ENCODE measurements around the gene PTPRM.

Gene PTPRM

DNA sequence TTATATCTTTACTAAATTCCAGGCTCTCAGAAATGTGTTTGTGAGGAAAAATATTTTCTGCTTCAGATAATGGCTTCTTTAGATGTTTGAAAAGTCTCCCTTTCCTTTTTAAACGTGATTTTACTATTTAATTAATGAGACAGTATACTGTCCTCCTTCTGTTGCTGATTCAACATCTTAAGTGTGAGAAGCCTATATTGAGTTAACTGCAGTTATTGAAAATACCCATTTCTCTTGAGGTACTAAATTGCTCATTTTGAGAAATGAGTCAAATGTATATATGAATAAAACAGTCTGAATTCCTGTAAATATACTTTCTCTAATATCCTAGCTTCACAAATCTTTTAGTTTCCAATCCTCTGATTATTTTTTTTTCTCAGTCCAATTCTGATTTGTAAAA lies 470.2 kb downstream of the PTPRM start:
- TF ChIP-seq ZNF70 (CRISPR knock-in tag; IDR thresholded peaks at IDR 0.05) = no peak
- no peak for ATAC-seq

DNA sequence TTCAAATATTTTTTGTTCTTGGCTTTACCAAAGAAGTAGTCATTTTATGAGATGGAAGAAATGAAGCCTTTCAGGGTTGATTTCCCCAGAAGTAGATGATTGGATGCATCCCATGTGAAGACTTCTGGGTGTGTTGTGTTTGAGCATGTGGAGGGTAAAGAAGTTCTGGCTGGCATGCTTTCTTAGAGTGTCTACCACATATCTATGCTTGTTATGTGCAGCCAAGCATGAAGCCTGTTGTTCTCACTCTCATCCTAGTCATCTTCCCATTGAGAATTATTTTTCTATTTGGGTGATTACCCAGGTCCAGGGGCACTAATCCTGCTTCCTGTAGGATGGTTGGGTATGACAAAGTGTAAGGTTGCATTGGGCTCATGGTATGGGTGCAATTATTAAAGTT lies 472.9 kb downstream of the PTPRM start:
- no peak for ATAC-seq
- TF ChIP-seq SNAI2 (CRISPR knock-in tag; IDR thresholded peaks at IDR 0.05) = no peak
- TF ChIP-seq, protein P1, sequence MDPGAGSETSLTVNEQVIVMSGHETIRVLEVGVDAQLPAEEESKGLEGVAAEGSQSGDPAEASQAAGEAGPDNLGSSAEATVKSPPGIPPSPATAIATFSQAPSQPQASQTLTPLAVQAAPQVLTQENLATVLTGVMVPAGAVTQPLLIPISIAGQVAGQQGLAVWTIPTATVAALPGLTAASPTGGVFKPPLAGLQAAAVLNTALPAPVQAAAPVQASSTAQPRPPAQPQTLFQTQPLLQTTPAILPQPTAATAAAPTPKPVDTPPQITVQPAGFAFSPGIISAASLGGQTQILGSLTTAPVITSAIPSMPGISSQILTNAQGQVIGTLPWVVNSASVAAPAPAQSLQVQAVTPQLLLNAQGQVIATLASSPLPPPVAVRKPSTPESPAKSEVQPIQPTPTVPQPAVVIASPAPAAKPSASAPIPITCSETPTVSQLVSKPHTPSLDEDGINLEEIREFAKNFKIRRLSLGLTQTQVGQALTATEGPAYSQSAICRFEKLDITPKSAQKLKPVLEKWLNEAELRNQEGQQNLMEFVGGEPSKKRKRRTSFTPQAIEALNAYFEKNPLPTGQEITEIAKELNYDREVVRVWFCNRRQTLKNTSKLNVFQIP (CRISPR knock-in tag; IDR thresholded peaks at IDR 0.05; ENCODE audit: borderline replicate concordance, low read depth) = no peak
- TF ChIP-seq, protein P2, sequence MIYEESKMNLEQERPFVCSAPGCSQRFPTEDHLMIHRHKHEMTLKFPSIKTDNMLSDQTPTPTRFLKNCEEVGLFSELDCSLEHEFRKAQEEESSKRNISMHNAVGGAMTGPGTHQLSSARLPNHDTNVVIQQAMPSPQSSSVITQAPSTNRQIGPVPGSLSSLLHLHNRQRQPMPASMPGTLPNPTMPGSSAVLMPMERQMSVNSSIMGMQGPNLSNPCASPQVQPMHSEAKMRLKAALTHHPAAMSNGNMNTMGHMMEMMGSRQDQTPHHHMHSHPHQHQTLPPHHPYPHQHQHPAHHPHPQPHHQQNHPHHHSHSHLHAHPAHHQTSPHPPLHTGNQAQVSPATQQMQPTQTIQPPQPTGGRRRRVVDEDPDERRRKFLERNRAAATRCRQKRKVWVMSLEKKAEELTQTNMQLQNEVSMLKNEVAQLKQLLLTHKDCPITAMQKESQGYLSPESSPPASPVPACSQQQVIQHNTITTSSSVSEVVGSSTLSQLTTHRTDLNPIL (CRISPR knock-in tag; IDR thresholded peaks at IDR 0.05; ENCODE audit: low read depth) = no peak
- TF ChIP-seq BACH2 (CRISPR knock-in tag; IDR thresholded peaks at IDR 0.05; ENCODE audit: borderline replicate concordance) = no peak
- no peak for TF ChIP-seq TCF4 (CRISPR knock-in tag; IDR thresholded peaks at IDR 0.05; ENCODE audit: borderline replicate concordance)
- TF ChIP-seq ESRRG (CRISPR knock-in tag; IDR thresholded peaks at IDR 0.05) = no peak
- no peak for TF ChIP-seq ZFP30 (CRISPR knock-in tag; IDR thresholded peaks at IDR 0.05)
- no peak for TF ChIP-seq ZFP3 (CRISPR knock-in tag; IDR thresholded peaks at IDR 0.05)
- no peak for TF ChIP-seq RARB (CRISPR knock-in tag; IDR thresholded peaks at IDR 0.05)
- TF ChIP-seq ZNF565 (CRISPR knock-in tag; conservative IDR thresholded peaks at IDR 0.05; ENCODE audit: low read depth) = no peak

DNA sequence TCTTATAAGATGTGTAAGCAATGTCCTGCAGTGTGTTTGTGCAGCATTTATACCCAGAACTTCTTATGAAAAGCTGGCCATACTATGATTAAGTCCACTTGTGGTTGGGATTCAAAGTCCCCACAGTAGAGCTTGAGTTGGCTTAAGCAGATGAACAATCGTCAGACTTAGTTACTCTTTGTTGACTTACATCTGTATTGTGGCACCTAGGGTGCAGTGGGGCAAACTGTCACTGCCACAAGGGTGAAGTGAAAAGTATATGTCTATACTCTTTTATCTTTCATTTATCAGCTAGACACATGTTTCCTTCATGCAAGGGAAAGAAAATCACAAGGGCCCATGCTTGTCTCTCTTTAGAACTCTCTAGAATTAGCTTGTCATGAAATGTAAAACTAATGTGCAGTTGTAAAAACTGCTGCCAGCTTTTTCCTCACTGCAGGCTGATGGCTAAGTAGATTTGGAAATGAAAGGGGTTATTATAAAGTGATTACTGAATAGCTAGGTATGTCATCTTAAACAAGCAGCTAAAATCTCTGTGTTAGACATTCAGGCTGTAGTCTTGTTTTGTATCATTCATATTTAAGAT lies 474.5 kb downstream of the PTPRM start:
- ATAC-seq = no peak
- no peak for TF ChIP-seq SNAI2 (CRISPR knock-in tag; IDR thresholded peaks at IDR 0.05)
- TF ChIP-seq, protein P1 (CRISPR knock-in tag; IDR thresholded peaks at IDR 0.05; ENCODE audit: borderline replicate concordance, low read depth) = no peak
- TF ChIP-seq ZFP3 (CRISPR knock-in tag; IDR thresholded peaks at IDR 0.05) = no peak
- TF ChIP-seq RARB (CRISPR knock-in tag; IDR thresholded peaks at IDR 0.05) = no peak
- TF ChIP-seq ZNF565 (CRISPR knock-in tag; conservative IDR thresholded peaks at IDR 0.05; ENCODE audit: low read depth) = no peak
- no peak for TF ChIP-seq ISL1 (CRISPR knock-in tag; IDR thresholded peaks at IDR 0.05)
- no peak for TF ChIP-seq ARNTL (CRISPR knock-in tag; IDR thresholded peaks at IDR 0.05; ENCODE audit: borderline replicate concordance, low read depth)
- TF ChIP-seq, protein P2 (CRISPR knock-in tag; IDR thresholded peaks at IDR 0.05; ENCODE audit: low read depth) = no peak
- TF ChIP-seq, protein P3, sequence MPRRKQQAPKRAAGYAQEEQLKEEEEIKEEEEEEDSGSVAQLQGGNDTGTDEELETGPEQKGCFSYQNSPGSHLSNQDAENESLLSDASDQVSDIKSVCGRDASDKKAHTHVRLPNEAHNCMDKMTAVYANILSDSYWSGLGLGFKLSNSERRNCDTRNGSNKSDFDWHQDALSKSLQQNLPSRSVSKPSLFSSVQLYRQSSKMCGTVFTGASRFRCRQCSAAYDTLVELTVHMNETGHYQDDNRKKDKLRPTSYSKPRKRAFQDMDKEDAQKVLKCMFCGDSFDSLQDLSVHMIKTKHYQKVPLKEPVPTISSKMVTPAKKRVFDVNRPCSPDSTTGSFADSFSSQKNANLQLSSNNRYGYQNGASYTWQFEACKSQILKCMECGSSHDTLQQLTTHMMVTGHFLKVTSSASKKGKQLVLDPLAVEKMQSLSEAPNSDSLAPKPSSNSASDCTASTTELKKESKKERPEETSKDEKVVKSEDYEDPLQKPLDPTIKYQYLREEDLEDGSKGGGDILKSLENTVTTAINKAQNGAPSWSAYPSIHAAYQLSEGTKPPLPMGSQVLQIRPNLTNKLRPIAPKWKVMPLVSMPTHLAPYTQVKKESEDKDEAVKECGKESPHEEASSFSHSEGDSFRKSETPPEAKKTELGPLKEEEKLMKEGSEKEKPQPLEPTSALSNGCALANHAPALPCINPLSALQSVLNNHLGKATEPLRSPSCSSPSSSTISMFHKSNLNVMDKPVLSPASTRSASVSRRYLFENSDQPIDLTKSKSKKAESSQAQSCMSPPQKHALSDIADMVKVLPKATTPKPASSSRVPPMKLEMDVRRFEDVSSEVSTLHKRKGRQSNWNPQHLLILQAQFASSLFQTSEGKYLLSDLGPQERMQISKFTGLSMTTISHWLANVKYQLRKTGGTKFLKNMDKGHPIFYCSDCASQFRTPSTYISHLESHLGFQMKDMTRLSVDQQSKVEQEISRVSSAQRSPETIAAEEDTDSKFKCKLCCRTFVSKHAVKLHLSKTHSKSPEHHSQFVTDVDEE (CRISPR knock-in tag; IDR thresholded peaks at IDR 0.05) = no peak
- TF ChIP-seq ESRRG (CRISPR knock-in tag; IDR thresholded peaks at IDR 0.05) = no peak
- no peak for TF ChIP-seq GLIS3 (CRISPR knock-in tag; IDR thresholded peaks at IDR 0.05)
- TF ChIP-seq CSDC2 (CRISPR knock-in tag; IDR thresholded peaks at IDR 0.05) = no peak

DNA sequence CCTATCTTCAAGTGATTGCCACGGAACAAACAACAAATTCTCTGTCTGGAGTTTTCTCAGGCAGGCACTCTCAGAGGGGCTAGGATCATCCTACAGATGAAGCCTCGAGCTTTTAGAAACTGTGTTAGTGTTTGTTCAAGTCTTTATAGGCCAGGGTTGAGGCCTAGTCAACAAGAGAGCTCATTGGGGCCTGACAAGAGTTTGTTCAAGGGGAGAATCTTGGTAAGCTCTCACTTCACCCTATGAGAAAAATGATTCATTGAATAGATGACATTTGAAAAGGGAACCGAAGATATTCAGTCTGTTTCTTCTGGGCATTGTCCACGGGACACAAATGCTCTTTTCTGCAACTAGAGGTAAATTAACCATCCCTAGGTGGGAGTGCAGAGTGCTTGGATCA lies 476.9 kb downstream of the PTPRM start:
- TF ChIP-seq ZFP30 (CRISPR knock-in tag; IDR thresholded peaks at IDR 0.05) (no peak), BACH2 (CRISPR knock-in tag; IDR thresholded peaks at IDR 0.05; ENCODE audit: borderline replicate concordance) (no peak), GLIS3 (CRISPR knock-in tag; IDR thresholded peaks at IDR 0.05) (no peak), ARNTL (CRISPR knock-in tag; IDR thresholded peaks at IDR 0.05; ENCODE audit: borderline replicate concordance, low read depth) (no peak), ISL1 (CRISPR knock-in tag; IDR thresholded peaks at IDR 0.05) (no peak)
- TF ChIP-seq, protein P2 (CRISPR knock-in tag; IDR thresholded peaks at IDR 0.05; ENCODE audit: low read depth) = no peak
- TF ChIP-seq, protein P4, sequence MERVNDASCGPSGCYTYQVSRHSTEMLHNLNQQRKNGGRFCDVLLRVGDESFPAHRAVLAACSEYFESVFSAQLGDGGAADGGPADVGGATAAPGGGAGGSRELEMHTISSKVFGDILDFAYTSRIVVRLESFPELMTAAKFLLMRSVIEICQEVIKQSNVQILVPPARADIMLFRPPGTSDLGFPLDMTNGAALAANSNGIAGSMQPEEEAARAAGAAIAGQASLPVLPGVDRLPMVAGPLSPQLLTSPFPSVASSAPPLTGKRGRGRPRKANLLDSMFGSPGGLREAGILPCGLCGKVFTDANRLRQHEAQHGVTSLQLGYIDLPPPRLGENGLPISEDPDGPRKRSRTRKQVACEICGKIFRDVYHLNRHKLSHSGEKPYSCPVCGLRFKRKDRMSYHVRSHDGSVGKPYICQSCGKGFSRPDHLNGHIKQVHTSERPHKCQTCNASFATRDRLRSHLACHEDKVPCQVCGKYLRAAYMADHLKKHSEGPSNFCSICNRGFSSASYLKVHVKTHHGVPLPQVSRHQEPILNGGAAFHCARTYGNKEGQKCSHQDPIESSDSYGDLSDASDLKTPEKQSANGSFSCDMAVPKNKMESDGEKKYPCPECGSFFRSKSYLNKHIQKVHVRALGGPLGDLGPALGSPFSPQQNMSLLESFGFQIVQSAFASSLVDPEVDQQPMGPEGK (CRISPR knock-in tag; IDR thresholded peaks at IDR 0.05; ENCODE audit: borderline replicate concordance) = no peak
- TF ChIP-seq, protein P5, sequence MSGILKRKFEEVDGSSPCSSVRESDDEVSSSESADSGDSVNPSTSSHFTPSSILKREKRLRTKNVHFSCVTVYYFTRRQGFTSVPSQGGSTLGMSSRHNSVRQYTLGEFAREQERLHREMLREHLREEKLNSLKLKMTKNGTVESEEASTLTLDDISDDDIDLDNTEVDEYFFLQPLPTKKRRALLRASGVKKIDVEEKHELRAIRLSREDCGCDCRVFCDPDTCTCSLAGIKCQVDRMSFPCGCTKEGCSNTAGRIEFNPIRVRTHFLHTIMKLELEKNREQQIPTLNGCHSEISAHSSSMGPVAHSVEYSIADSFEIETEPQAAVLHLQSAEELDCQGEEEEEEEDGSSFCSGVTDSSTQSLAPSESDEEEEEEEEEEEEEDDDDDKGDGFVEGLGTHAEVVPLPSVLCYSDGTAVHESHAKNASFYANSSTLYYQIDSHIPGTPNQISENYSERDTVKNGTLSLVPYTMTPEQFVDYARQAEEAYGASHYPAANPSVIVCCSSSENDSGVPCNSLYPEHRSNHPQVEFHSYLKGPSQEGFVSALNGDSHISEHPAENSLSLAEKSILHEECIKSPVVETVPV (CRISPR knock-in tag; IDR thresholded peaks at IDR 0.05) = no peak
- no peak for ATAC-seq

Measured in SK-N-SH treated with all-trans-retinoic acid at 6 μM for 48 hours (cell line).